GM20000 (cell line): Measurements from ENCODE around the gene SPECC1L.

ENCODE experiments used
- DNase-seq: peaks from one replicate; pipeline ENCODE4 v3.0.0; 2012; ENCODE audit warnings: low spot score
- CTCF ChIP-seq: IDR thresholded peaks from 2 replicates; pipeline ENCODE4 v1.5.1; 2012; ENCODE audit warnings: mild to moderate bottlenecking, control low read depth; ENCODE audit errors: extremely low read depth, missing control alignments

The SPECC1L gene

GRCh38 chr22:24417901-24418641 is 147.4 kb downstream of the SPECC1L start:
- no peak for TF ChIP-seq CTCF
- DNase-seq, result no peak

- no peak for DNase-seq
- TF ChIP-seq CTCF, result no peak
These were observed 148.3 kb downstream of the SPECC1L start for GRCh38 chr22:24418786-24419474.

- no peak for DNase-seq
- no peak for TF ChIP-seq CTCF
These were observed 148.8 kb downstream of the SPECC1L start for GRCh38 chr22:24419475-24419850.

- DNase-seq, result no peak
- TF ChIP-seq CTCF, result no peak
These were observed 149.7 kb downstream of the SPECC1L start for GRCh38 chr22:24420072-24420976.

GRCh38 chr22:24420977-24421343 is 150.3 kb downstream of the SPECC1L start:
- no peak for TF ChIP-seq CTCF

GRCh38 chr22:24421428-24421931 is 150.8 kb downstream of the SPECC1L start:
- peak; percentile 11 for TF ChIP-seq CTCF
- peak; percentile 77 for DNase-seq

More at GRCh38 chr22:24420977-24421343, 150.3 kb downstream of the SPECC1L start:
- no peak for DNase-seq
